HG03139 (cell line): ENCODE measurements around the gene SPAG8.

Experiments
- ATAC-seq: cut with Tn5 transposase; IDR thresholded peaks from one replicate; pipeline ENCODE4 v1.9.1; 2021; ENCODE audit not compliant: unreplicated experiment

The SPAG8 gene

GRCh38 chr9:35811381-35812024 lies 559 bp downstream of the SPAG8 start:
- no peak for ATAC-seq

GRCh38 chr9:35810122-35810521 lies 1.9 kb downstream of the SPAG8 start:
- no peak for ATAC-seq

DNA sequence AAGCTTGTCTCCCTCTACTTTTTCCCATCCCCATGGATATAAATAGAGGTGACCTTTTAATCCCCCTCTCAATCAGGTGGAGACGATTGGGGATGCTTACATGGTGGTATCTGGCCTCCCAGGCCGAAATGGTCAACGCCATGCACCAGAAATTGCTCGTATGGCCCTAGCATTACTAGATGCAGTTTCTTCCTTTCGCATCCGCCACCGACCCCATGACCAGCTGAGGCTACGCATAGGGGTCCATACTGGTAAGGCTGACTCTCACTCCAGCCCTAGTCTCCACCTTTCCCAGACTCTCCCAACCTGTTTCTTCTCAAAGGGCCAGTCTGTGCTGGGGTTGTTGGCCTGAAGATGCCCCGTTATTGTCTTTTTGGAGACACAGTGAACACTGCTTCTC lies 3.6 kb downstream of the SPAG8 start:
- no peak for ATAC-seq

DNA sequence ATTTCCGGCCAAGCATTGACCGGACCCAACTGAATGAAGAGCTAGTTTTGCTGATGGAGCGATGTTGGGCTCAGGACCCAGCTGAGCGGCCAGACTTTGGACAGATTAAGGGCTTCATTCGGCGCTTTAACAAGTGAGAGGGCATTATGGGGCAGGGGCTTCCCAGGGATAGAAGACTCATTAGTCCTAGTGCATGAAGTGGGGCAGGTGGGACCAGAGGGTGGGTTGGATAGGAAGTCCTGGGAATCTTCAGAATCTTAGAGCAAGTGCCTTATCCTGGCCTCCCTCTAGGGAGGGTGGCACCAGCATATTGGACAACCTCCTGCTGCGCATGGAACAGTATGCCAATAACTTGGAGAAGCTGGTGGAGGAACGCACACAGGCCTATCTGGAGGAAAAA lies 6.0 kb downstream of the SPAG8 start:
- no peak for ATAC-seq

- ATAC-seq = no peak
Measured at GRCh38 chr9:35801328-35802128, 10.5 kb downstream of the SPAG8 start.

GRCh38 chr9:35800530-35800929 lies 11.5 kb downstream of the SPAG8 start:
- no peak for ATAC-seq

DNA sequence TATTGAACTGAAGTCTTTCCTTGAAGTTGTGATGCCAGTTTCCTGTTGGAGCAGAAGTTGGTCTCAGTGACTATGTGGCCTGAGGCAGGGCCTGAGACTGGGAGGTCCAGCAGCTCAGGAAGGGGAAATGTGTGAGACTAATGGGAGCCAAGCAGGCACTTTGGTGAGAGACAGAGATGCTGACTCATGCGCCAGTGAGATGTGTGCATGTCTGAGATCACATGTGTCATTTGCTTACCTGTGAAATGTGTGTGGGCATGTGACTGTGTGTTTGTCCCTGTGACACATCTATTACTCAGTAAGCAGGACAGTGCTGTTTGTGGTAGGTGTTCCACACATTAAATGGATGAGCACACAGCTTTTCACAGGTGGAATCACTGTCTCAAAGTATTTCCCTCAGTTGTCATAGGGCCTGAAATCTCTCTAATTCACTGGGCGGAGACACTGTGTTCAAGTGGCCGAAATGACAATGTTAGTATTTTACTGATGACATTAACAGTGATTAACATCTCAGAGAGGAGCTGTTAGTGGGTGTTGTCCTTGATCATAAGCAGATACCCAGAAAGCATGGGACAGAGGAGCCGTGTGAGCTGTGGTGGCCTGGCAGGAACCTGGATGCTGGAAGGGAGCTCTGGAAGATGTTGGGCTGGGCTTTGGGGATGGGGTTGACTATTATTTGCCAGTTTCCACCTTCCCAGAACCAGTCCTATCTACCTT lies 13.2 kb downstream of the SPAG8 start:
- no peak for ATAC-seq

DNA sequence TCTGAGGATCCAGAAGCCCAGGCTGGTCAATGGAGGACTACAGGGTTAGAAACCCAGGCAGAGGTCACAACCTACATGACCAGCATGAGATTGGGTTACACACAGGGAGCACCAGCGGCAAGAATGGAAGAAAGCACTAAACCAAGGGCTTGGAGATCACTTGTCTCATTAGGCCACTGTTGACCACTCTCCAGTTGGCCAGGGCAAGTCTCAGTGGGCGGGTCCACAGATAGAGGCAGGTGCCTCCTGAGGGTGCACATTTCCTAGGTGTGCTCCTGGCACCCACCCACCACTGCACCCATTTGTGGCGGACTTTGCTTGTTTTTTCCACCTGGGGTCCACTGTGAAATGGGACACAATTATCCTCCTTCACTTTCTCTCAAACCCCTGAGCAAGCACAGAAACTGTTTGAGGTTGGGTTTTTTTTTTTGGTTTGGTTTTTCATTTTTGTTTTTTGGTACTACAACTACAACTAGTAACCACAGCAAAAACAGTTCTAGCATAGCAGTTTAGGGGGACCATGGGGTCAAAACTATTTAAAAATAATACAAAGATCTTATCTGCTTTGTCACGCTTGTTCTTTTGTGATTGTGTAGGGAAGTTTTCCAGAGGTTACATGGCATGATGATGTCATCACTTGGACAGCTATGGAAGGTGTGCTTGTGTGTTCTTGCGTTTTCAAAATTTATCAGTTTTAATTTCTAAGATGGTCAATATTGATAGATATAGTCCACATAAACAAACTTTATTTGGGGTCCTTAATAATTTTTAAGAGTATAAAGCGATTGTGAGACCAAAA lies 14.6 kb downstream of the SPAG8 start:
- ATAC-seq = no peak

- ATAC-seq = no peak
Measured at GRCh38 chr9:35795695-35796094, 16.4 kb downstream of the SPAG8 start.

DNA sequence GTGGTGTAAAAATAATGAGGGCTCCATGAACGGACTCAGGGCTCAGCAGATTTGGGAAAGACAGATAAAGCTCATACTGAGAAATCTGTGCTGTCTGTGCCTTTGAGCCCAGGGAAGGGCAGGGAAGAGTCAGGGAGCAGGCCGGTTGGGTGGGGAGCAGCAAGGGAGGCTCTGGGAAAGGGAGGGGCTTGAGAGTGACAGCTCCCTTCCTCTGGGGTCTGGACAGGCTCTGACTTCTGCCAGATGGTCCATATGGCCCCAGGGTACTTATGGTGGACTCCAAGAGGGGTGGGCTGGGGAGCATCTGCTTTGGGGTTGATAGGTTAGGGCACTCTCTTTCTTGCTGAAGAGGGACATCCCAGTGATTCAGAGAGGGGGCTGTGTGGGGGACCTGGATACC lies 18.6 kb downstream of the SPAG8 start:
- ATAC-seq = no peak

DNA sequence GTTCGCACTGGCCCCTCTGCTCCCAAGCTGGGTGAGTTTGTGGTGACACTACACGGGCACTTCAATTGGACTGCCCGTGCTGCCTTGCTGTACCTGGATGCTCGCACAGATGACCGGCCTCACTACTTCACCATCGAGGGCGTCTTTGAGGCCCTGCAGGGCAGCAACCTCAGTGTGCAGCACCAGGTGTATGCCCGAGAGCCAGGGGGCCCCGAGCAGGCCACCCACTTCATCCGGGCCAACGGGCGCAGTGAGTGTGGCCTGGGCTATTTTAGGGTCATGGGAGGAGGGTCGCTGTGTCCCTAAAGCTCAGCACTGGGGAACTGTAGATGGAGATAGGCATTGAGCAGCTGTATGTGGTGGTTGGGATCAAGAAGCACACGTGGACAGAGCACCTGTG lies 19.2 kb downstream of the SPAG8 start:
- ATAC-seq = no peak

GRCh38 chr9:35792024-35792813 lies 19.8 kb downstream of the SPAG8 start:
- no peak for ATAC-seq

GRCh38 chr9:35791297-35791921 lies 20.7 kb downstream of the SPAG8 start, which contains the start of gene NPR2:
NPR2 (plus strand) TSS chr9:35791591; CDS start chr9:35792409, 818 bp downstream.
- ATAC-seq = no peak

GRCh38 chr9:35790385-35791296 lies 21.4 kb downstream of the SPAG8 start:
- ATAC-seq = no peak

GRCh38 chr9:35790025-35790384 lies 22.1 kb downstream of the SPAG8 start:
- ATAC-seq = no peak

- no peak for ATAC-seq
Measured at GRCh38 chr9:35789541-35789940, 22.5 kb downstream of the SPAG8 start.

- no peak for ATAC-seq
Measured at GRCh38 chr9:35783418-35783817, 28.6 kb downstream of the SPAG8 start.

DNA sequence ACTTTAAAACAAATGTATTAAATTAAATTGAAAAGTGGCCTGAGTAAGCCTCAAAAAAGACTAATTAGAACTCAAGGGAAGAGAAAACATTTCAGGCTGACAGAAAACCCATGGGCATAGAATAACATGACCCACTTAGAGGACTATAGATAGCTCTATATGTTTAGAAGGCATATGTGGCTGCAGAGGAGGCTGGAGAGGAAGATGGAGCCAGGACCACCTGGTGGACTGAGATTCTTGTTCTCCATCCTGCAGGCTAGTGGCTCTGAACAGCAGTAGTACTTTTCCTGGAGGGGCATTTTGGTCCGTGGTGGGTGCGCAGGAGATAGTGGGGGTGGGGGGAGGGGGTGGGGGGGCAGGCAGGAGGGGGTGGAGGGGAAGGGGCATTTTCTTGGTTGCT lies 31.0 kb downstream of the SPAG8 start:
- ATAC-seq = no peak

DNA sequence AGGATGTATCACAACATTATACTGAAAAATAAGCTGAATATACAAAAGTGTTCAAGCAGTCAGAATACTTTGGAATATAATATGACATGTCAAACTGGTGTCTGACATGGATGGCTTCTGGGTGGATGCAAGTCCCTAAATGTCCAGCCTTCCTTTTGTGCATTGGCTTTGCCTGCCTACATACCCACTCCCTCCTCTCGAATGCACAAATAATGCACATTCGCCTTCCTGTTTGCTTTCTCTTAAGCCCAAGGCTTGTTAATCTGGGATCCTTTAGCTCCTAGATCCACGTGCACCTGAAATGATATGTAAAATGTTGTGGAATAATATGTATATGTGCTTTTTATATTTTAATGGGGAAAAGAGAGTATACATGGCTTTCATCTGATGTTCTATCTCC lies 33.6 kb downstream of the SPAG8 start:
- ATAC-seq = no peak
